Esophagus muscularis mucosa (tissue), 4 donors: ENCODE data around the gene AASDHPPT. TPM values are rescaled to one million over a fixed set of nuclear protein-coding genes. Genes with fewer than 3 reads are reported as not detected.

Source experiments
- DNase-seq: peaks from one replicate; pipeline ENCODE4 v3.0.0-alpha.2; 2017; ENCODE audit errors: extremely low spot score
- H3K27ac ChIP-seq, 4 donors: fragments of 200-600 bp; sonication (generic); replicated peaks in 1 of 4; 1 replicate in 3 of 4; 2 replicates in 1 of 4; pipeline ENCODE4 v1.5.1; 2016 to 2019; ENCODE audit warnings: mild to moderate bottlenecking in 1 of 4
- H3K27me3 ChIP-seq, 4 donors: fragments of 200-600 bp; sonication (generic); one replicate each; pipeline versions ENCODE4 v1.5.1 to v1.6.0; 2016 to 2019
- H3K36me3 ChIP-seq, 4 donors: fragments of 200-600 bp; sonication (generic); one replicate each; pipeline ENCODE4 v1.5.1; 2016 to 2019
- H3K4me1 ChIP-seq, 4 donors: fragments of 200-600 bp; sonication (generic); one replicate each; pipeline ENCODE4 v1.5.1; 2016 to 2019
- H3K4me3 ChIP-seq, 4 donors: fragments of 200-600 bp; sonication (generic); 1 replicate in 2 of 4; 2 replicates in 2 of 4; pipeline ENCODE4 v1.5.1; 2016 to 2019; ENCODE audit warnings: mild to moderate bottlenecking in 4 of 4, moderate library complexity in 1 of 4
- H3K9me3 ChIP-seq, 4 donors: fragments of 200-600 bp; sonication (generic); 1 replicate in 3 of 4; 2 replicates in 1 of 4; pipeline ENCODE4 v1.5.1; 2016 to 2019
- EP300 ChIP-seq: sonication (generic); formaldehyde crosslinking; IDR thresholded peaks from one replicate; pipeline ENCODE4 v1.6.1; 2017; ENCODE audit warnings: antibody characterized with exemption
- POLR2A ChIP-seq: fragments of 450-650 bp; IDR thresholded peaks from one replicate; pipeline ENCODE4 v1.6.1; 2017; ENCODE audit warnings: antibody characterized with exemption, moderate library complexity, mild to moderate bottlenecking, low read depth
- POLR2AphosphoS5 ChIP-seq, 2 donors: sonication (generic); formaldehyde crosslinking; IDR thresholded peaks; one replicate each; pipeline ENCODE4 v1.6.1; 2017; ENCODE audit warnings: antibody characterized with exemption in 2 of 2
- WGBS: methylation state at CpG from one replicate; pipeline ENCODE4 v1.1.5; 2018; 5-methylcytosine and 5-hydroxymethylcytosine counted together
- intact Hi-C: fragments of 100-400 bp; cut with DNase I; formaldehyde crosslinking; loops from one replicate; pipeline ENCODE4 v1.15.1; 2023
- total RNA-seq, 4 donors: library from RNA; depleted of rRNA; stranded (reverse); fragments of >200 nt; gene quantifications; one replicate each; pipeline versions ENCODE4 v1.1.0 to v1.2.1, GENCODE V29; 2016
- TF ChIP-seq, protein P1 (sequence below), 3 experiments: fragments of 200-600 bp in 2 of 3; fragments of 450-650 bp in 1 of 3; sonication (generic) in 2 of 3; IDR thresholded peaks; one replicate each; pipeline ENCODE4 v1.5.1; 2017 to 2019; ENCODE audit warnings: antibody characterized with exemption in 3 of 3, mild to moderate bottlenecking in 2 of 3, moderate library complexity in 1 of 3

AASDHPPT gene
- total RNA-seq, 4 donors from 2014 or later: 23.7 to 28.0 (median 24.7) TPM

DNA sequence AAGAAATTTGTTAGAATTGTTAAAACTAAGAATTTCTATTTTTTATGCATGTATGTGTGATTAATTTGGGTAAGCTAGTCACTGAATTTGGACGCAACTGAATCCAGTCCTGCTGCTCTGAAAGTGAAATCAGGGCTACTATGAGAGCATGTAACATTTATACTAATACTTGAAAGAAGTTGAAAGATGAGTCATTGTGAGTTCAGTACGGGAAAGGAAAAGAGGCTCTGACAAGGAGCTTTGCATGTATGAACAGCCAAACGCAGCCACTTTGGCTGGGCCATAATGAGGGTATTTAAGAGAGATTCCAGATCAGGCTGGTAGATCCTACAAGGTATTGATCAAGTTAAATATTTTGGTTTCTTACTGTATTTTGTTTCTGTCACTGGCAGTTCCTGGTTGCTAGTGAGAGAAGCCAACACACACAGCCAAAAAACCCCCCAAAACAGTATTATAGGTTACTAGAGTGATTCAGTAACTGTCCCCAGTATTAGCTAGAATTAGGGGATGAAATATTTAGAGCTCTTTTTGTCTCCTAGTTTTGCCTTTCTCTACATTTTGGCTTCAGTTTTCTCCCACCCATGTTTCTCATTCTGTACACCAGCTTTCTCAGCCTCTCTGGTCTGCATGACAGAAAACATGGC is 14.1 kb downstream of the AASDHPPT start:
- Histone ChIP-seq H3K27me3 (no peaks in the 10 kb centered on the region), H3K9me3 (no peaks in the 10 kb centered on the region), H3K4me1 (peaks cover 21 to 54% (median 51%) of the 10 kb centered on the region in 4 donors), H3K4me3 (no peak overlapping the region), H3K36me3 (peaks cover 9 to 58% (median 37%) of the 10 kb centered on the region in 4 donors), H3K27ac (no peak overlapping the region)
- TF ChIP-seq POLR2A: no peak
- TF ChIP-seq, protein P1, sequence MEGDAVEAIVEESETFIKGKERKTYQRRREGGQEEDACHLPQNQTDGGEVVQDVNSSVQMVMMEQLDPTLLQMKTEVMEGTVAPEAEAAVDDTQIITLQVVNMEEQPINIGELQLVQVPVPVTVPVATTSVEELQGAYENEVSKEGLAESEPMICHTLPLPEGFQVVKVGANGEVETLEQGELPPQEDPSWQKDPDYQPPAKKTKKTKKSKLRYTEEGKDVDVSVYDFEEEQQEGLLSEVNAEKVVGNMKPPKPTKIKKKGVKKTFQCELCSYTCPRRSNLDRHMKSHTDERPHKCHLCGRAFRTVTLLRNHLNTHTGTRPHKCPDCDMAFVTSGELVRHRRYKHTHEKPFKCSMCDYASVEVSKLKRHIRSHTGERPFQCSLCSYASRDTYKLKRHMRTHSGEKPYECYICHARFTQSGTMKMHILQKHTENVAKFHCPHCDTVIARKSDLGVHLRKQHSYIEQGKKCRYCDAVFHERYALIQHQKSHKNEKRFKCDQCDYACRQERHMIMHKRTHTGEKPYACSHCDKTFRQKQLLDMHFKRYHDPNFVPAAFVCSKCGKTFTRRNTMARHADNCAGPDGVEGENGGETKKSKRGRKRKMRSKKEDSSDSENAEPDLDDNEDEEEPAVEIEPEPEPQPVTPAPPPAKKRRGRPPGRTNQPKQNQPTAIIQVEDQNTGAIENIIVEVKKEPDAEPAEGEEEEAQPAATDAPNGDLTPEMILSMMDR (IDR thresholded peaks at IDR 0.05): no peak
- TF ChIP-seq EP300: no peak
- no peak for TF ChIP-seq POLR2AphosphoS5 (IDR thresholded peaks at IDR 0.05)
- intact Hi-C loops: no loop called here
- DNase-seq: no peak
- WGBS: 46% methylated on average over 3 of the region's 3 CpGs

DNA sequence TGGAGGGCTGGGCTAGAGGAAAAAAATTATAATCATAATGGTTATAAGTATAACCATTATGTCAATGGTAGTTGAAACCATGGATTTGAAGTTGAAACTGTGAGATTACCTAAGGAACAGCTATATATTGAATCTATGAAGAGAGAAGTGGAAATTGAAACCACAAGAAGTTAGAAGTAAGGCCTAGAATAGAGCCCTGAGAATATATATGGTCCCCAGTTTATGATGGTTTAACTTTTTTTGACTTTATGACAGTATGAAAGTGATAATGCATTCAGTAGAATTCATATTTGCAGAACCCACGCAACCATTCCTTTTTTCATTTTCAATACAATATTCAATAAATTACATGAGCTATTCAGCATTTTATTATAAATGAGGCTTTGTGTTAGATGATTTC is 15.0 kb downstream of the AASDHPPT start:
- Histone ChIP-seq H3K27me3 (no peaks in the 10 kb centered on the region), H3K4me3 (no peak overlapping the region), H3K36me3 (peaks cover 12 to 67% (median 46%) of the 10 kb centered on the region in 4 donors), H3K4me1 (peaks cover 15 to 46% (median 43%) of the 10 kb centered on the region in 4 donors), H3K27ac (no peak overlapping the region), H3K9me3 (no peaks in the 10 kb centered on the region)
- WGBS: 90% methylated on average over 1 of the region's 1 CpG
- TF ChIP-seq POLR2AphosphoS5 (IDR thresholded peaks at IDR 0.05): no peak
- TF ChIP-seq, protein P1 (IDR thresholded peaks at IDR 0.05): no peak
- TF ChIP-seq EP300: no peak
- no peak for TF ChIP-seq POLR2A
- intact Hi-C loops: no loop called here
- DNase-seq: no peak

DNA sequence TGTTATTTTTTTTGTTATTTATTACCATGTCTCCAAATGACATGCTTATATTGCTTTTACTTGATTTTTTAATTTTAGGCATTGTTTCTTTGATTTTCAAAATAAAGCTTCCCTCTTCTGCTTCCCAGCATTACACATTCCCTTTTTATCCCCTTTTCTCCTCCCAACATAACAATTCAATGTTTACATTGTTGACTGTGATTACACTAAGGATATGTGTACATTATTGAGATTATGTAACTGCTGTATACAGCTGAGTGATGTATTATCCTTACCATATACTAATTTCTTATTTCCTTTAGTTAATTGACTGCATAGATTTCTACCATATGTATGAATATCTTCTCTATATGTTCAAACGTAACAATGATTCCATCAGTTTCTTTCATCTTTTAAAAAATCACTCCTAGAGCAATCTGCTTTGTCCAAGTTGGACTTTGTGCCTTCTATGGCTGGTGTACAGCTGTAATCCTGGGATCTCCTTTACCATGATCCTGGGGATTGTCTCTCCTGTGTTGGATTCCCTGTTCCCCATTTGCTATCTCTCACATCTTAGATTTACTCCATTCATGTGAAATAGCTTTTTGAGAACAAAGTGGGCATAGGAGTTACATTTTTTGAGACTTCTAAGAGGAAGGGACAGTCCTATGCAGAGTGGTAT is 21.6 kb downstream of the AASDHPPT start:
- Histone ChIP-seq H3K9me3 (no peaks in the 10 kb centered on the region), H3K4me1 (no peaks in the 10 kb centered on the region), H3K27ac (no peak overlapping the region), H3K27me3 (no peaks in the 10 kb centered on the region), H3K36me3 (peaks cover 12 to 51% (median 36%) of the 10 kb centered on the region in 4 donors), H3K4me3 (no peak overlapping the region)
- intact Hi-C loops: no loop called here
- DNase-seq: no peak
- TF ChIP-seq POLR2AphosphoS5 (IDR thresholded peaks at IDR 0.05) (no peak), EP300 (no peak), POLR2A (no peak)
- TF ChIP-seq, protein P1 (IDR thresholded peaks at IDR 0.05): no peak
- 89% methylated on average over 1 of the region's 1 CpG for WGBS

DNA sequence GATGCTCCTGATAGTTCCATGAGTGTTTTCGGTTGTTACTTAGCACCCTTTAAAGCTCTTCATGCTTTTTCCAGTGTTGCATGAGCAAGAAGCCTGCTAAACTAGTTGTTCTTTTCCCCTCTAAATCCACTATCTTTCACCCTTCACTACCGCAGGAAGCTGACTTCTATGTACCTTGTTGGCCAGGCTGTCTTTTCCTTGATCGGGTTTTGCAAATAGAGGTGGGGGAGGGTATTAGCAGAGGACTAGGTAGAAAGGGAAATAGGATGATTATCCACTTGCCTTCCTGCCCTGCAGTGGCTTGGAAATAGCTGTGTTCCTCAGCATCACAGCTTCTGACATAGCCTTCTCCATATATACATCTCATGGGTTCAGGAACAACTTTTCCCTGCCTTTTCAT is 23.9 kb downstream of the AASDHPPT start:
- no peaks in the 10 kb centered on the region for H3K9me3 ChIP-seq
- peaks cover 6 to 28% (median 17%) of the 10 kb centered on the region in 4 donors for H3K36me3 ChIP-seq
- TF ChIP-seq, protein P1 (IDR thresholded peaks at IDR 0.05): no peak
- TF ChIP-seq POLR2A: no peak
- TF ChIP-seq POLR2AphosphoS5 (IDR thresholded peaks at IDR 0.05): no peak
- no peak for TF ChIP-seq EP300
- intact Hi-C loops: no loop called here
- H3K27ac ChIP-seq: no peak overlapping the region
- H3K4me3 ChIP-seq: no peak overlapping the region
- WGBS: 83% methylated on average over 3 of the region's 3 CpGs
- no peak for DNase-seq
- H3K4me1 ChIP-seq: no peaks in the 10 kb centered on the region
- no peaks in the 10 kb centered on the region for H3K27me3 ChIP-seq
